WTC11 (cell line): ENCODE results near the gene ROBO1. TPM values are rescaled to one million over a fixed set of nuclear protein-coding genes. Genes with fewer than 3 reads are reported as not detected.

ENCODE experiments used
- ATAC-seq: fragments of 200-7000 bp; cut with Tn5 transposase; 2 replicates; pipeline ENCODE4 v1.10.0; 2021; ENCODE audit warnings: mild to moderate bottlenecking, moderate library complexity
- CTCF ChIA-PET: fragments of 300-600 bp; sonication (Branson Sonifier 250); formaldehyde crosslinking; loops from one replicate; lab custom pipeline; 2021; ENCODE audit warnings: antibody characterized with exemption; lab: Charles Lee
- POLR2A ChIA-PET: fragments of 350-600 bp; sonication (Branson Sonifier 250); formaldehyde crosslinking; loops from one replicate; lab custom pipeline; 2021; ENCODE audit warnings: antibody characterized with exemption; lab: Charles Lee
- DNase-seq: peaks from one replicate; pipeline ENCODE4 v3.0.0; 2021; ENCODE audit warnings: low spot score
- H3K27ac Mint-ChIP-seq: 2 replicates; pipeline ENCODE4 v1.8.0; 2021; ENCODE audit warnings: mixed read lengths
- H3K27me3 Mint-ChIP-seq: 2 replicates; pipeline ENCODE4 v1.8.0; 2021; ENCODE audit warnings: low read depth, mild to moderate bottlenecking, moderate library complexity, mixed read lengths
- H3K36me3 Mint-ChIP-seq: 2 replicates; pipeline ENCODE4 v1.8.0; 2021; ENCODE audit warnings: mixed read lengths
- H3K4me1 Mint-ChIP-seq: 2 replicates; pipeline ENCODE4 v1.8.0; 2022; ENCODE audit warnings: mixed read lengths
- H3K4me3 Mint-ChIP-seq: 2 replicates; pipeline ENCODE4 v1.8.0; 2021; ENCODE audit warnings: mild to moderate bottlenecking, moderate library complexity, mixed read lengths
- H3K9me3 Mint-ChIP-seq: 2 replicates; pipeline ENCODE4 v1.8.0; 2021; ENCODE audit warnings: mixed read lengths
- CBFB ChIP-seq: sonication (generic); formaldehyde crosslinking; IDR thresholded peaks from 2 replicates; pipeline ENCODE4 v1.8.1; 2022; ENCODE audit warnings: mild to moderate bottlenecking, low read depth, missing genetic modification reagents
- CDX4 ChIP-seq: fragments of 250-450 bp; sonication (Bioruptor Pico); IDR thresholded peaks from 2 replicates; pipeline ENCODE4 v1.9.0; 2021; ENCODE audit warnings: moderate library complexity, mild to moderate bottlenecking, inconsistent platforms, borderline replicate concordance
- CREB1 ChIP-seq: sonication (generic); formaldehyde crosslinking; IDR thresholded peaks from 2 replicates; pipeline ENCODE4 v1.8.0; 2023; ENCODE audit warnings: mild to moderate bottlenecking, missing genetic modification reagents
- CREM ChIP-seq: sonication (generic); formaldehyde crosslinking; IDR thresholded peaks from 2 replicates; pipeline ENCODE4 v1.8.1; 2022; ENCODE audit warnings: mild to moderate bottlenecking, missing genetic modification reagents, moderate library complexity
- CTCF ChIP-seq: fragments of 200-600 bp; IDR thresholded peaks from 2 replicates; pipeline ENCODE4 v1.8.0; 2022; ENCODE audit warnings: antibody characterized with exemption
- EMX1 ChIP-seq: fragments of 250-450 bp; sonication (Bioruptor Pico); IDR thresholded peaks from 2 replicates; pipeline ENCODE4 v1.8.0; 2021; ENCODE audit warnings: mild to moderate bottlenecking
- FOXJ3 ChIP-seq: sonication (generic); formaldehyde crosslinking; IDR thresholded peaks from 2 replicates; pipeline ENCODE4 v1.9.0; 2021; ENCODE audit warnings: missing genetic modification reagents, mild to moderate bottlenecking, borderline replicate concordance
- FOXK1 ChIP-seq: sonication (generic); formaldehyde crosslinking; IDR thresholded peaks from 2 replicates; pipeline ENCODE4 v1.8.0; 2022; ENCODE audit warnings: mild to moderate bottlenecking, moderate library complexity, missing genetic modification reagents
- IRF1 ChIP-seq: sonication (generic); formaldehyde crosslinking; IDR thresholded peaks from 2 replicates; pipeline ENCODE4 v1.8.0; 2023; ENCODE audit warnings: missing genetic modification reagents
- KAT7 ChIP-seq: sonication (generic); formaldehyde crosslinking; IDR thresholded peaks from 2 replicates; pipeline ENCODE4 v1.8.1; 2023; ENCODE audit warnings: missing genetic modification reagents, mild to moderate bottlenecking, borderline replicate concordance
- NR2C2 ChIP-seq: sonication (generic); formaldehyde crosslinking; IDR thresholded peaks from 2 replicates; pipeline ENCODE4 v1.8.0; 2022; ENCODE audit warnings: mild to moderate bottlenecking, missing genetic modification reagents
- NR3C1 ChIP-seq: sonication (generic); formaldehyde crosslinking; conservative IDR thresholded peaks from 2 replicates; pipeline ENCODE4 v1.8.1; 2023; ENCODE audit warnings: low read depth, mild to moderate bottlenecking, missing genetic modification reagents
- SMAD3 ChIP-seq: sonication (generic); formaldehyde crosslinking; IDR thresholded peaks from 2 replicates; pipeline ENCODE4 v1.8.0; 2022; ENCODE audit warnings: missing genetic modification reagents, mild to moderate bottlenecking, borderline replicate concordance
- SMAD4 ChIP-seq: sonication (generic); formaldehyde crosslinking; IDR thresholded peaks from 2 replicates; pipeline ENCODE4 v1.8.0; 2022; ENCODE audit warnings: mild to moderate bottlenecking, missing genetic modification reagents
- SP1 ChIP-seq: sonication (generic); formaldehyde crosslinking; conservative IDR thresholded peaks from 2 replicates; pipeline ENCODE4 v1.8.1; 2022; ENCODE audit warnings: missing genetic modification reagents
- ZMAT4 ChIP-seq: fragments of 250-450 bp; sonication (Bioruptor Pico); IDR thresholded peaks from 2 replicates; pipeline ENCODE4 v1.9.0; 2021; ENCODE audit warnings: mild to moderate bottlenecking
- ZNF232 ChIP-seq: sonication (generic); formaldehyde crosslinking; IDR thresholded peaks from 2 replicates; pipeline ENCODE4 v1.8.0; 2022; ENCODE audit warnings: mild to moderate bottlenecking, missing genetic modification reagents
- ZNF317 ChIP-seq: sonication (generic); formaldehyde crosslinking; IDR thresholded peaks from 2 replicates; pipeline ENCODE4 v1.8.1; 2023; ENCODE audit warnings: low read depth, mild to moderate bottlenecking, moderate library complexity, missing genetic modification reagents, borderline replicate concordance
- total RNA-seq: library from RNA; stranded (reverse); gene quantifications from 3 replicates; pipeline ENCODE4 v1.2.3, GENCODE V29; 2021
- TF ChIP-seq, protein P1 (sequence below): sonication (generic); formaldehyde crosslinking; IDR thresholded peaks from 2 replicates; pipeline ENCODE4 v1.8.1; 2023; ENCODE audit warnings: mild to moderate bottlenecking, moderate library complexity, missing genetic modification reagents
- TF ChIP-seq, protein P2 (sequence below): sonication (generic); formaldehyde crosslinking; IDR thresholded peaks from 2 replicates; pipeline ENCODE4 v1.8.0; 2022; ENCODE audit warnings: mild to moderate bottlenecking, missing genetic modification reagents

Gene ROBO1
- total RNA-seq, 1 experiment from 2014 or later: 90.9 TPM

- TF ChIP-seq, protein P1, sequence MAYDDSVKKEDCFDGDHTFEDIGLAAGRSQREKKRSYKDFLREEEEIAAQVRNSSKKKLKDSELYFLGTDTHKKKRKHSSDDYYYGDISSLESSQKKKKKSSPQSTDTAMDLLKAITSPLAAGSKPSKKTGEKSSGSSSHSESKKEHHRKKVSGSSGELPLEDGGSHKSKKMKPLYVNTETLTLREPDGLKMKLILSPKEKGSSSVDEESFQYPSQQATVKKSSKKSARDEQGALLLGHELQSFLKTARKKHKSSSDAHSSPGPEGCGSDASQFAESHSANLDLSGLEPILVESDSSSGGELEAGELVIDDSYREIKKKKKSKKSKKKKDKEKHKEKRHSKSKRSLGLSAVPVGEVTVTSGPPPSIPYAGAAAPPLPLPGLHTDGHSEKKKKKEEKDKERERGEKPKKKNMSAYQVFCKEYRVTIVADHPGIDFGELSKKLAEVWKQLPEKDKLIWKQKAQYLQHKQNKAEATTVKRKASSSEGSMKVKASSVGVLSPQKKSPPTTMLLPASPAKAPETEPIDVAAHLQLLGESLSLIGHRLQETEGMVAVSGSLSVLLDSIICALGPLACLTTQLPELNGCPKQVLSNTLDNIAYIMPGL: no peak
- TF ChIP-seq CREB1 (CRISPR knock-in tag) (no peak), ZNF317 (CRISPR knock-in tag) (no peak), CREM (CRISPR knock-in tag) (no peak), NR2C2 (CRISPR knock-in tag) (no peak), CTCF (no peak), EMX1 (CRISPR knock-in tag) (no peak)
Observed at GRCh38 chr3:79586232-79586631, 181.6 kb downstream of the ROBO1 start (continued).

- no peaks in the 10 kb centered on the region for H3K4me1 Mint-ChIP-seq
- DNase-seq: no peak
- ChIA-PET CTCF (no interaction called here), POLR2A (no interaction called here)
- H3K9me3 Mint-ChIP-seq: no peaks in the 10 kb centered on the region
- ATAC-seq: no peak
- no peaks in the 10 kb centered on the region for H3K36me3 Mint-ChIP-seq
- H3K4me3 Mint-ChIP-seq: no peak overlapping the region
- TF ChIP-seq CTCF: no peak
- TF ChIP-seq FOXK1 (CRISPR knock-in tag): no peak
- no peak for TF ChIP-seq ZMAT4 (CRISPR knock-in tag)
- TF ChIP-seq, protein P2, sequence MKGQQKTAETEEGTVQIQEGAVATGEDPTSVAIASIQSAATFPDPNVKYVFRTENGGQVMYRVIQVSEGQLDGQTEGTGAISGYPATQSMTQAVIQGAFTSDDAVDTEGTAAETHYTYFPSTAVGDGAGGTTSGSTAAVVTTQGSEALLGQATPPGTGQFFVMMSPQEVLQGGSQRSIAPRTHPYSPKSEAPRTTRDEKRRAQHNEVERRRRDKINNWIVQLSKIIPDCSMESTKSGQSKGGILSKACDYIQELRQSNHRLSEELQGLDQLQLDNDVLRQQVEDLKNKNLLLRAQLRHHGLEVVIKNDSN: no peak
- TF ChIP-seq, protein P1: no peak
- no peak for TF ChIP-seq SP1 (CRISPR knock-in tag)
- no peak for TF ChIP-seq IRF1
- no peak for TF ChIP-seq ZNF232 (CRISPR knock-in tag)
- no peak for TF ChIP-seq CBFB (CRISPR knock-in tag)
- TF ChIP-seq SMAD4: no peak
- TF ChIP-seq, all 79 proteins: peak for 0
- no peaks in the 10 kb centered on the region for H3K27me3 Mint-ChIP-seq
- H3K27ac Mint-ChIP-seq: no peak overlapping the region
Observed at GRCh38 chr3:79572930-79573329, 194.9 kb downstream of the ROBO1 start.

DNA sequence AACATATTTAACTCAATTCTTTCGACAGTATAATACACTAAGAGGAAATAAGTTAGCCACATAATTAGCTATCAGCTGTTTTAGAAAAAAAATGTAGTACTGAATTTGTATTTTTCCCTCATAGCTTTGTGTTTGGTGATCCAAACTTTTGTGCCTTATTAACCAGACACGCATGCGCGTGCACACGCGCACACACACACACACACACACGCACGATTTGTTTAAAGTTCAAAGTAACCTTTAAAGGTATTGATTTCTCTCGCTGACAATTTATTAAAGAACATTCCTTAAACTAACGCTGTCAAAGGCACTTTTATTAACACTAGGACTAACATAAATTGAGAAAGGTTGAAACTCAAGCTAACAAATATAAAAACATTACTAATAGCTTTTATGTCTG is 198.9 kb downstream of the ROBO1 start:
- ChIA-PET POLR2A (interaction anchor here (0.6 kb wide), 1 partner anchor 207 kb away, joined by 3 read pairs; no protein-coding TSS in a partner anchor), CTCF (no interaction called here)
- no peaks in the 10 kb centered on the region for H3K9me3 Mint-ChIP-seq
- no peak for ATAC-seq
- H3K27ac Mint-ChIP-seq: no peak overlapping the region
- no peaks in the 10 kb centered on the region for H3K4me1 Mint-ChIP-seq
- no peaks in the 10 kb centered on the region for H3K27me3 Mint-ChIP-seq
- H3K4me3 Mint-ChIP-seq: no peak overlapping the region
- no peaks in the 10 kb centered on the region for H3K36me3 Mint-ChIP-seq
- DNase-seq: no peak
- no peak for TF ChIP-seq SMAD3 (CRISPR knock-in tag)
- no peak for TF ChIP-seq KAT7 (CRISPR knock-in tag)
- no peak for TF ChIP-seq FOXJ3 (CRISPR knock-in tag)
- TF ChIP-seq CDX4 (CRISPR knock-in tag): no peak
- no peak for TF ChIP-seq NR3C1
